RKO (cell line): Measurements from ENCODE around the gene HMGCS2.

Source experiments
- DNase-seq: peaks from one replicate; pipeline ENCODE4 v3.0.0-alpha.2; 2016; ENCODE audit warnings: low spot score

Gene HMGCS2

GRCh38 chr1:119768778-119769177, at the start of gene HMGCS2:
TSS of gene HMGCS2 (minus strand) at chr1:119768905. CDS start at chr1:119768844, 61 bp downstream.
- no peak for DNase-seq

- DNase-seq = no peak
These were observed 49.5 kb upstream of the HMGCS2 start for GRCh38 chr1:119818181-119818580.

GRCh38 chr1:119816407-119816806, 47.7 kb upstream of the HMGCS2 start:
- peak; percentile 24 for DNase-seq

GRCh38 chr1:119815928-119816327, 47.2 kb upstream of the HMGCS2 start:
- no peak for DNase-seq

GRCh38 chr1:119815361-119815760, 46.7 kb upstream of the HMGCS2 start:
- no peak for DNase-seq

GRCh38 chr1:119814288-119814687, 45.6 kb upstream of the HMGCS2 start:
- no peak for DNase-seq

GRCh38 chr1:119811985-119812557, 43.4 kb upstream of the HMGCS2 start:
- DNase-seq = no peak

GRCh38 chr1:119811387-119811786, 42.7 kb upstream of the HMGCS2 start, which contains the start of gene REG4:
TSS of gene REG4 (minus strand) at chr1:119811460. CDS start at chr1:119808769, 2,691 bp downstream.
- no peak for DNase-seq

- DNase-seq = peak; percentile 75
These were observed 40.4 kb upstream of the HMGCS2 start for GRCh38 chr1:119808972-119809550.

GRCh38 chr1:119808491-119808890, 39.8 kb upstream of the HMGCS2 start:
- DNase-seq = no peak

- DNase-seq = no peak
These were observed 37.8 kb upstream of the HMGCS2 start for GRCh38 chr1:119806489-119806888.

GRCh38 chr1:119805746-119806145, 37.0 kb upstream of the HMGCS2 start:
- no peak for DNase-seq

GRCh38 chr1:119805247-119805646, 36.5 kb upstream of the HMGCS2 start:
- no peak for DNase-seq

- no peak for DNase-seq
These were observed 31.0 kb upstream of the HMGCS2 start for GRCh38 chr1:119799599-119800177.

- DNase-seq = no peak
These were observed 30.3 kb upstream of the HMGCS2 start for GRCh38 chr1:119799003-119799402.

GRCh38 chr1:119797606-119798005, 28.9 kb upstream of the HMGCS2 start:
- DNase-seq = no peak

GRCh38 chr1:119797162-119797561, 28.5 kb upstream of the HMGCS2 start:
- no peak for DNase-seq

GRCh38 chr1:119795261-119796200, 26.8 kb upstream of the HMGCS2 start:
- DNase-seq = no peak

- DNase-seq = no peak
These were observed 26.2 kb upstream of the HMGCS2 start for GRCh38 chr1:119794876-119795240.

GRCh38 chr1:119794230-119794875, 25.6 kb upstream of the HMGCS2 start:
- no peak for DNase-seq

- no peak for DNase-seq
These were observed 22.7 kb upstream of the HMGCS2 start for GRCh38 chr1:119791377-119791776.
